Measurements from ENCODE around the gene XYLT1. TPM values are rescaled to one million over a fixed set of nuclear protein-coding genes. Genes with fewer than 3 reads are reported as not detected.

Gene XYLT1
- total and polyA plus RNA-seq, 10 of the 15 experiments (the other 5 are each of a cell fraction or from before 2014, with no cell fraction given), result 0.88 to 14.8 (median 5.8) TPM

GRCh38 chr16:17106243-17106791, 364.4 kb downstream of the XYLT1 start (continued):
- TF ChIP-seq ZNF592 (IDR thresholded peaks at IDR 0.05) (no peak), EED (IDR thresholded peaks at IDR 0.05; ENCODE audit: low read depth) (peak; percentile 67), SRF (IDR thresholded peaks at IDR 0.05; ENCODE audit: low read depth in 2 of 2, low read length in 2 of 2) (no peak), SMARCA5 (IDR thresholded peaks at IDR 0.05) (no peak), BACH1 (IDR thresholded peaks at IDR 0.05; ENCODE audit: borderline replicate concordance) (peak; percentile 25; the same call in 1 of the 2 replicates), HCFC1 (IDR thresholded peaks at IDR 0.05; ENCODE audit: low read length) (no peak)

GRCh38 chr16:17105239-17105797, 365.4 kb downstream of the XYLT1 start:
- Histone ChIP-seq H3K4me2 (ENCODE audit: control insufficient read depth, insufficient read depth) (no peak overlapping the region), H3K36me3 (ENCODE audit: control insufficient read depth in 2 of 2, insufficient read depth in 2 of 2, low read length in 1 of 2) (no peaks in the 10 kb centered on the region), H3K4me1 (ENCODE audit: control insufficient read depth, insufficient read depth, low read length) (peaks cover 20% of the 10 kb centered on the region), H2AFZ (ENCODE audit: control insufficient read depth, low read depth, low read length) (no peak overlapping the region; the same call in 1 of the 2 replicates), H3K9ac (ENCODE audit: control insufficient read depth, insufficient read depth, low read length) (no peak overlapping the region), H3K79me2 (ENCODE audit: control insufficient read depth, insufficient read depth, low read length) (no peaks in the 10 kb centered on the region), H3K27me3 (replicated peaks in 1 of 2; ENCODE audit: control insufficient read depth in 2 of 2, insufficient read depth in 2 of 2, low read length in 1 of 2) (no peaks in the 10 kb centered on the region), H3K27ac (ENCODE audit: control insufficient read depth, insufficient read depth) (no peak overlapping the region), H4K20me1 (ENCODE audit: control insufficient read depth, insufficient read depth) (no peaks in the 10 kb centered on the region), H3K9me3 (replicated peaks; ENCODE audit: control insufficient read depth, insufficient read depth, low read length) (no peaks in the 10 kb centered on the region; the same call in 2 of the 3 replicates), H3K4me3 (no peak overlapping the region)
- TF ChIP-seq JUNB (IDR thresholded peaks at IDR 0.05), result no peak
- no peak for TF ChIP-seq GATAD2B (conservative IDR thresholded peaks at IDR 0.05; ENCODE audit: low read depth)
- no peak for TF ChIP-seq HDGF (IDR thresholded peaks at IDR 0.05)
- no peak for TF ChIP-seq EZH2 (IDR thresholded peaks at IDR 0.05; ENCODE audit: borderline replicate concordance, control insufficient read depth, low read depth, low read length)
- no peak for TF ChIP-seq MLLT1 (IDR thresholded peaks at IDR 0.05)
- ChIA-PET RAD21 (ENCODE audit: unreplicated experiment) (interaction anchor here (1.1 to 1.2 kb wide), 3 partner anchors 34 to 242 kb away, joined by 3 to 6 read pairs (median 5); no protein-coding TSS in a partner anchor), SMC1A (ENCODE audit: uncharacterized antibody, unreplicated experiment) (interaction anchor here (1.0 to 1.7 kb wide), 7 partner anchors 17 to 115 kb away, joined by 3 to 5 read pairs (median 3); no protein-coding TSS in a partner anchor), CTCF (interaction anchor here (0.6 to 1.6 kb wide), 6 partner anchors 13 to 244 kb away, joined by 3 to 4 read pairs (median 4); no protein-coding TSS in a partner anchor), POLR2A (interaction anchor here (0.6 to 1.6 kb wide), 4 partner anchors 10 to 34 kb away, joined by 3 read pairs; no protein-coding TSS in a partner anchor)
- FAIRE-seq (no peak), DNase-seq (ENCODE audit: low read depth, low spot score) (no peak), ATAC-seq (no peak; the same call in 2 of the 3 replicates)
- intact Hi-C loops (cut with micrococcal nuclease; ENCODE audit: unreplicated experiment) (no loop called here), in situ Hi-C loops (cut with MboI) (no loop called here)
- WGBS (ENCODE audit: insufficient coverage, insufficient replicate concordance, low lambda C conversion rate, missing lambda C conversion rate), result 80% methylated on average over 10 of the region's 10 CpGs
- no TSS peak for BruUV-seq (replicated peaks)

Measured in GM12878 (cell line).